Activated T-cell treated with anti-CD3 and anti-CD28 coated beads, Interleukin-2, amount 50 U/mL, for 1 hour (primary cell): ENCODE results near the gene LRFN2.

Experiments used
- DNase-seq: peaks from one replicate; pipeline ENCODE4 v3.0.0-alpha.2; 2020

The LRFN2 gene

GRCh38 chr6:40587240-40588069 is at the start of gene LRFN2:
TSS of gene LRFN2 (minus strand) at chr6:40587364.
- DNase-seq: peak; percentile 77

GRCh38 chr6:40634429-40634828 is 47.3 kb upstream of the LRFN2 start:
- DNase-seq: no peak

GRCh38 chr6:40631744-40632143 is 44.6 kb upstream of the LRFN2 start:
- DNase-seq: no peak

GRCh38 chr6:40630488-40630887 is 43.3 kb upstream of the LRFN2 start:
- DNase-seq: no peak

DNA sequence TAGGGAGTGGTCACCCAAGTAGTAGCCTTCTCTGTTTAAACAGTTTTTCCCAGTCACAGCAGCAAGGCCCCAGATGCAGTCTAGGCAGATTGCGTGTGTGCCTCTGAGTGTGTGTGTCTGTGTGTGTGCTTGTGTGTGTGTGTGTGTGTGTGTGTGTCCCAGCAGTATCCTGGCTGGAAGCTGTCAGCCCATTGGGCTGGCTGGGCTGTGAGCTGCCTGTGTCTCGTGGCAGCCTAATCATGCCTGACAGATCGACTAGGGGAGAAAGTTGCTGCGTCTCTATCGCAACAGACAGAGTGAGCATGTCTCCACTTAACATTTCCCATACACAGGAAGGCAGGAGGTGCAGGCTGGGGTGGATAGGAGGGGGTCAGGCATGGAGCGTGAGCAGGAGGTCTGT is 42.9 kb upstream of the LRFN2 start:
- no peak for DNase-seq

GRCh38 chr6:40629463-40629862 is 42.3 kb upstream of the LRFN2 start:
- DNase-seq: no peak

DNA sequence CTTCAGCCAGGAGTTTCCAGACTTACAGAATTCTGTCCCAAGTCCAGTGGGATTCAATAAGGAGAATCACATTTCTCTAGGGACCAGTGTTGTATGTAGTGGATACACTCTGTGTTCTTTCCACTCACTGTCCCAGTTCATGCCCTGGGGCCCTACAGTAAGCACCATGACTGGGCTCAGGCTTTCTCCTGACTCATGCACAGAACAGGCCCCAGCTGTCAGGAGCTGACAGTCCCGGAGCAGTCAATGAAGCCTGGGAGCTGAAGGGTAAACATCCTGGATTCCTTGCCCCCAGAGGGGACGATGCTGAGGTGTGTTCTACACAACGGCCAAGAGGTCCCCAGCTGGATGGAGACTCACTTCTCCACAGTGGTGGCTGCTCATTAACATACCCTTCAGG is 40.2 kb upstream of the LRFN2 start:
- no peak for DNase-seq

- DNase-seq: no peak
Measured at GRCh38 chr6:40626886-40627285, 39.7 kb upstream of the LRFN2 start.

- DNase-seq: no peak
Measured at GRCh38 chr6:40623932-40624331, 36.8 kb upstream of the LRFN2 start.

DNA sequence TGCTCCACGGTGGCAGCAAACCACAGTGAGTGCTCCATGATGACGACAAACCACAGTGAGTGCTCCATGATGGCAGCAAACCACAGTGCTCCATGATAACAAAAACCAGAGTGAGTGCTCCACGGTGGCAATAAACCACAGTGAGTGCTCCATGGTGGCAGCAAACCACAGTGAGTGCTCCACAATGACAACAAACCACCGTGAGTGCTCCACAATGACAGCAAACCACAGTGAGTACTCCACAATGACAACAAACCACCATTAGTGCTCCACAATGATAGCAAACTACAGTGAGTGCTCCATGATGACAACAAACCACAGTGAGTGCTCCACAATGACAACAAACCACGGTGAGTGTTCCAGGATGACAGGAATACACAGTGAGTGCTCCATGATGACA is 36.0 kb upstream of the LRFN2 start:
- DNase-seq: no peak

GRCh38 chr6:40620574-40621240 is 33.5 kb upstream of the LRFN2 start:
- DNase-seq: no peak

- DNase-seq: no peak
Measured at GRCh38 chr6:40614671-40615070, 27.5 kb upstream of the LRFN2 start.

DNA sequence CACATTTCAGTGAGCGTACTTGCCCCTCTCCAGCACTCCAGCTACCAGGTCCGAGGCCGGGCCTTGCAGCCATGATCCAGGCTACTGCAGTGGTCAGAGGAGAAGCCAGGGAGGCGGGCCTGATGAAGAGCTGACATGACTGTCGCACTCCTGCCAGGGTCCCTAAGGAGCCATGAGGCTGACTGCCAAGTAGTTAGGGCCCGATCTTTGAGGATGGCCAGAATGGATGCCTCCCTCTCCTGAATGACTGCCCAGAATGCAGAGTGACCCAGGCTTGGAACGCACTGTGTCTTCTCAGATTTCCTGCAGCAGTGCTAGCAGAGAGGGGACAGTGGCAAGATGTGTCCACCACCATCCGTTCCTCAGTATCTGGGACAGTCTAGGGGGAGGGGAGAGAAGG is 24.7 kb upstream of the LRFN2 start:
- DNase-seq: no peak

DNA sequence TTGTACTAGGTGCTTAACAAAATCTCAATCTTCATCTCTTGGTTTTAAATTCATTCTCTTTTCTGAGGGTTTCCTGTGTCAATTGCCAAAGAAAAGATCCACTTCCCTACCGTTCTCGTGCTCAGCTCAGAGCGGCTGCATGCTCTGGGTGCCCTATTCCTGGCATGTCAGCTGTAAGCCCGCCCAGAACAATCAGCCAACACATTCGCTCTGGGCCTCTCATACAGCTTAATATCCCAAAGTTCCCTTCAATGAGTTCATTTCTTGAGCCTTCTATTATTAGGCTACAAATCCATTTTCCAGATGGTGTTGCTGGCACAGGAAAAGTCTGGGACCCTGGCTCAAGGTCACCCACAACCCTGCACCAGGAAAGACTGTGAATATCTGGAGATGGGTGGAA is 24.3 kb upstream of the LRFN2 start:
- DNase-seq: no peak

- no peak for DNase-seq
Measured at GRCh38 chr6:40610229-40610628, 23.1 kb upstream of the LRFN2 start.

DNA sequence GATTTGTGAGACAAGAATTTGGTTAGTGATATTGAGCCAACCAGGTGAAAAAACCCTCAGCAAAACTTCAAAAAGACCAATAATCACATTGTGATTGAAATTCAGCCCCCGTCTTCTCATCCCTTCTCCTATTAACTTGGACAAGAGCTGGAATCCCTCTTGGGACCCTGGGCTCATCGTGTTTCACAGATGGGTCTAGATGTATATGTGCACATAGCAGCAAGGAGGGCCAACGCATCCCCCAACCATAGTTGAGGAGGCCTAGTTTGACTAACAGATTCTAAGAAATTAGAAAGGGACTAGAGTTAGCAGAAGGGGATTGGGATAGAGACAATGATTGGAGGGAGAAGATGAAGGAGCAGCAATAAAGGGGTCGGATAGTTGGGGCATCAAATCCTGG is 19.8 kb upstream of the LRFN2 start:
- DNase-seq: no peak

- no peak for DNase-seq
Measured at GRCh38 chr6:40606526-40606925, 19.4 kb upstream of the LRFN2 start.

DNA sequence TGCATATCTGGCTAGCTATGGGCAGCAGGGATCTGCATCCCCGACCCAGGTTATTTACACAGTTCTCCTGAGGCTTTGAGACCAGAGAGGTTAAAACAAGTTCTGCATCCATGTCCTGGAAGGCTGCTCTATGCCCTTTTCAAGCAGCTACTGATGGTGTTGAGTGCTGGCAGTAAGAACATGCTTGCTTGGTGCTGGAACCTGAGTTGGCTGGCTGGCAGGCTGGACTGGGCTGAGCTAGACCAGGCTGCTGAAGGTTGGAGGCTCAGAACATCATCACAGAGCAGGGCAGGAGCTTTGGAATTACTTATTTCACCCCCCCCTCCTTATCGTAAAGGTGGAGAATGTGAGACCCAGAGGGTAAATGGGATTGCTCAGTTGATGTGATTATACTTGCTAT is 16.9 kb upstream of the LRFN2 start:
- DNase-seq: no peak

DNA sequence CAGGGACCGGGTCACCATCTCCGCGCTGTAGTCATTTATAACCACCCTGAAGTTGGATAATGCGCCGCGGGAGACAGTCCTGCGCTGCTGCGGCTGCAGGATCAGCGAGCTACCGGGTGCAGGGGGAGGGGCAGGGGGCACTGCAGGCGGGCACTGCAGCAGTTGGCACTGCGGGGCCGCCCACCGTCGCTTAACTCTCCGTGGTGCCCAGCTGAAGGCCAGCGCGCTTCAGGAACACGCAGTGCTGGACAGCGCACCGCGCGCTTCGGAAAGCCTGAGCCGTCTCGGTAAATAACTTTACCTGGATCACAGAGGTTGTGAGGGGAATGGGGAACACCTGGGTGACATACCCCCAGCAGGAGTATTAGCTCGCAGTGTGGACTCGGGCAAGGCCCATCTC is 12.4 kb upstream of the LRFN2 start:
- DNase-seq: no peak

GRCh38 chr6:40598516-40598915 is 11.4 kb upstream of the LRFN2 start:
- DNase-seq: no peak

GRCh38 chr6:40597301-40597700 is 10.1 kb upstream of the LRFN2 start:
- no peak for DNase-seq

DNA sequence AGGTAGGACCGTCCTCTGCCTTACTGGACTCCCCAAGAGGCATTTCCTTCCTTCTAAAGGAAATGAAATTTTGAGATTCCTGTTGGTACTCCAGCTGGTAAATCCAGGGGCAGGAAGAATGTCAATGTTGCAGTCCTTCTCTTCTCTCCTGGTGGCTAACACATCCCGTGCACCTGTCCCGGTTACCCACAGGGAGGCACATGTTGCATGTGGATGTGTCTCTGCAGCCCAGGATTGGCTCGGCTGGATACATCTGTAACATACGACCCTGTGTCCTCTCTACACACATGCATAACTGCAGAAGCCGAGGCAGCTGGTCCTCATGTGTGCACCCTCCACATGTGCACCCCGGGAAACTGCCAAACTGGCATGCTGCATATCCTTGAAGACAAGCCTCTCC is 1.3 kb upstream of the LRFN2 start:
- no peak for DNase-seq

GRCh38 chr6:40588070-40588384 is 863 bp upstream of the LRFN2 start:
- DNase-seq: no peak

GRCh38 chr6:40586369-40587201 is 579 bp downstream of the LRFN2 start:
- peak; percentile 30 for DNase-seq
